IPS DF 6.9 (cell line): ENCODE results near the gene COL9A3.

ENCODE experiments used
- DNase-seq: peaks from one replicate; pipeline ENCODE4 v3.0.0-alpha.2; 2013; ENCODE audit warnings: low read depth, low spot score
- H3K27ac ChIP-seq: one replicate; pipeline ENCODE4 v1.5.1; 2013; ENCODE audit warnings: low read length, control low read depth
- H3K27me3 ChIP-seq: 2 replicates; pipeline ENCODE4 v1.6.1; 2013; ENCODE audit warnings: mild to moderate bottlenecking, low read length; ENCODE audit not compliant: control insufficient read depth, insufficient read depth
- H3K36me3 ChIP-seq: 2 replicates; pipeline ENCODE4 v1.6.1; 2013; ENCODE audit warnings: low read length; ENCODE audit not compliant: control insufficient read depth, insufficient read depth
- H3K4me1 ChIP-seq: 2 replicates; pipeline ENCODE4 v1.6.1; 2013; ENCODE audit warnings: low read length; ENCODE audit not compliant: control insufficient read depth, insufficient read depth
- H3K4me3 ChIP-seq: 2 replicates; pipeline ENCODE4 v1.5.1; 2013; ENCODE audit warnings: mild to moderate bottlenecking, low read length
- H3K9me3 ChIP-seq: 2 replicates; pipeline ENCODE4 v1.6.1; 2013; ENCODE audit warnings: low read length, inconsistent platforms; ENCODE audit not compliant: control insufficient read depth, insufficient read depth
- WGBS: extraction: QIAGEN DNeasy Blood & Tissue Kit; methylation state at CpG from one replicate; pipeline ENCODE4 v1.1.7; 2013; ENCODE audit warnings: mixed read lengths, missing lambda C conversion rate; ENCODE audit not compliant: insufficient read length, insufficient coverage; 5-methylcytosine and 5-hydroxymethylcytosine counted together

Gene COL9A3

GRCh38 chr20:62820208-62820961 is 3.5 kb downstream of the COL9A3 start:
- Histone ChIP-seq H3K36me3 (peaks cover 8% of the 10 kb centered on the region; the same call in 1 of the 2 replicates), H3K4me1 (peaks cover 15% of the 10 kb centered on the region), H3K27ac (no peak overlapping the region)

GRCh38 chr20:62820962-62821725 is 4.3 kb downstream of the COL9A3 start:
- no peaks in the 10 kb centered on the region for H3K9me3 ChIP-seq
- peaks cover 8% of the 10 kb centered on the region; the same call in 1 of the 2 replicates for H3K36me3 ChIP-seq
- no peak overlapping the region for H3K27ac ChIP-seq
- DNase-seq, result no peak
- H3K4me1 ChIP-seq, result peaks cover 15% of the 10 kb centered on the region
- no peaks in the 10 kb centered on the region for H3K27me3 ChIP-seq
- no CpG with 5 or more reads among the region's 19 CpGs for WGBS
- no peak overlapping the region for H3K4me3 ChIP-seq

More at GRCh38 chr20:62820208-62820961, 3.5 kb downstream of the COL9A3 start:
- H3K9me3 ChIP-seq, result no peaks in the 10 kb centered on the region
- no CpG with 5 or more reads among the region's 23 CpGs for WGBS
- no peaks in the 10 kb centered on the region for H3K27me3 ChIP-seq
- H3K4me3 ChIP-seq, result no peak overlapping the region
- no peak for DNase-seq

- no peaks in the 10 kb centered on the region for H3K27me3 ChIP-seq
- no peak for DNase-seq
- H3K36me3 ChIP-seq, result peaks cover 8% of the 10 kb centered on the region; the same call in 1 of the 2 replicates
- no peak overlapping the region for H3K4me3 ChIP-seq
- H3K27ac ChIP-seq, result no peak overlapping the region
- no CpG with 5 or more reads among the region's 12 CpGs for WGBS
- H3K9me3 ChIP-seq, result no peaks in the 10 kb centered on the region
- peaks cover 15% of the 10 kb centered on the region for H3K4me1 ChIP-seq
These were observed 4.9 kb downstream of the COL9A3 start for GRCh38 chr20:62821726-62822210.

GRCh38 chr20:62822239-62822787 is 5.5 kb downstream of the COL9A3 start:
- no peak for DNase-seq
- Histone ChIP-seq H3K9me3 (no peaks in the 10 kb centered on the region), H3K27ac (no peak overlapping the region)

GRCh38 chr20:62822788-62823651 is 6.2 kb downstream of the COL9A3 start:
- DNase-seq, result no peak
- no peak overlapping the region for H3K4me3 ChIP-seq
- H3K9me3 ChIP-seq, result no peaks in the 10 kb centered on the region
- peaks cover 14% of the 10 kb centered on the region; the same call in 1 of the 2 replicates for H3K36me3 ChIP-seq
- H3K27ac ChIP-seq, result no peak overlapping the region
- WGBS, result no CpG with 5 or more reads among the region's 24 CpGs
- peaks cover 15% of the 10 kb centered on the region for H3K4me1 ChIP-seq
- no peaks in the 10 kb centered on the region for H3K27me3 ChIP-seq

More at GRCh38 chr20:62822239-62822787, 5.5 kb downstream of the COL9A3 start:
- Histone ChIP-seq H3K27me3 (no peaks in the 10 kb centered on the region), H3K4me1 (peaks cover 15% of the 10 kb centered on the region), H3K36me3 (peaks cover 8% of the 10 kb centered on the region; the same call in 1 of the 2 replicates), H3K4me3 (no peak overlapping the region)
- WGBS, result no CpG with 5 or more reads among the region's 7 CpGs

- no peak overlapping the region for H3K27ac ChIP-seq
- peaks cover 13% of the 10 kb centered on the region for H3K4me1 ChIP-seq
These were observed 7.0 kb downstream of the COL9A3 start for GRCh38 chr20:62823688-62824475.

GRCh38 chr20:62824476-62825332 is 7.9 kb downstream of the COL9A3 start:
- H3K4me3 ChIP-seq, result no peak overlapping the region
- H3K27ac ChIP-seq, result no peak overlapping the region
- no CpG with 5 or more reads among the region's 36 CpGs for WGBS
- peaks cover 13% of the 10 kb centered on the region for H3K4me1 ChIP-seq
- no peaks in the 10 kb centered on the region for H3K27me3 ChIP-seq
- no peaks in the 10 kb centered on the region for H3K9me3 ChIP-seq
- H3K36me3 ChIP-seq, result peaks cover 15% of the 10 kb centered on the region; the same call in 1 of the 2 replicates
- no peak for DNase-seq

More at GRCh38 chr20:62823688-62824475, 7.0 kb downstream of the COL9A3 start:
- no peak for DNase-seq
- H3K9me3 ChIP-seq, result no peaks in the 10 kb centered on the region
- no CpG with 5 or more reads among the region's 38 CpGs for WGBS
- H3K4me3 ChIP-seq, result no peak overlapping the region
- peaks cover 17% of the 10 kb centered on the region; the same call in 1 of the 2 replicates for H3K36me3 ChIP-seq
- no peaks in the 10 kb centered on the region for H3K27me3 ChIP-seq

- WGBS, result no CpG with 5 or more reads among the region's 22 CpGs
- Histone ChIP-seq H3K27ac (no peak overlapping the region), H3K4me1 (peaks cover 13% of the 10 kb centered on the region), H3K27me3 (no peaks in the 10 kb centered on the region), H3K9me3 (no peaks in the 10 kb centered on the region), H3K36me3 (peaks cover 16% of the 10 kb centered on the region; the same call in 1 of the 2 replicates), H3K4me3 (no peak overlapping the region)
- DNase-seq, result no peak
These were observed 8.6 kb downstream of the COL9A3 start for GRCh38 chr20:62825333-62825985.
